Measurements from ENCODE around the gene MSH6.
"Not testable (repeated sequence)": the region's sequence is repeated elsewhere in the genome, so short reads cannot be mapped to it uniquely, and the experiment has no call there.

DNA sequence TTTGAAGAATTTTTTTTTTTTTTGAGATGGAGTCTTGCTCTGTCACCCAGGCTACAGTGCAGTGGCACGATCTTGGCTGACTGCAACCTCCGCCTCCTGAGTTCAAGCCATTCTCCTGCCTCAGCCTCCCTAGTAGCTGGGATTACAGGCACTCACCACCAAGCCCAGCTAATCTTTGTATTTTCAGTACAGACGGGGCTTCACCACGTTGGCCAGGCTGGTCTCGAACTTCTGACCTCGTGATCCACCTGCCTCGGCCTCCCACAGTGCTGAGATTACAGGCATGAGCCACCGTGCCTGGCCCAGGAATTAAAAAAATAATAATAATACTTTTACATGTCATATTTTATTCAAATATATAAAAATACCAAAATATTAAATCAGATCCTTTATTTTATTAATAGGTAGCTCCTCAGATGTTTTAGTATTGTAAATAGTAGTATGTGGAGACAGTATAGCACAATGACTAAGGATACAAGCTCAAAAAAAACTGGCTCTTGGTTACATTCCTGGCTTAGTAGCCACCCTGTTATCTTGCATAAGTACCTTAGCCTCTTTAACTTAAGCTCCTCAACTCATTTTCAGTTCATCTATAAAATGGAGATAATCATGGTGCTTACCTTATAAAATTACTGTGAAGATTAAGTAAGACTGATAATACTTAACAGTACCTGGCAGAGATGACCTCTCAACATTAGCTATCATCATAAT is 70.3 kb downstream of the MSH6 start:
- TF ChIP-seq, protein P1, sequence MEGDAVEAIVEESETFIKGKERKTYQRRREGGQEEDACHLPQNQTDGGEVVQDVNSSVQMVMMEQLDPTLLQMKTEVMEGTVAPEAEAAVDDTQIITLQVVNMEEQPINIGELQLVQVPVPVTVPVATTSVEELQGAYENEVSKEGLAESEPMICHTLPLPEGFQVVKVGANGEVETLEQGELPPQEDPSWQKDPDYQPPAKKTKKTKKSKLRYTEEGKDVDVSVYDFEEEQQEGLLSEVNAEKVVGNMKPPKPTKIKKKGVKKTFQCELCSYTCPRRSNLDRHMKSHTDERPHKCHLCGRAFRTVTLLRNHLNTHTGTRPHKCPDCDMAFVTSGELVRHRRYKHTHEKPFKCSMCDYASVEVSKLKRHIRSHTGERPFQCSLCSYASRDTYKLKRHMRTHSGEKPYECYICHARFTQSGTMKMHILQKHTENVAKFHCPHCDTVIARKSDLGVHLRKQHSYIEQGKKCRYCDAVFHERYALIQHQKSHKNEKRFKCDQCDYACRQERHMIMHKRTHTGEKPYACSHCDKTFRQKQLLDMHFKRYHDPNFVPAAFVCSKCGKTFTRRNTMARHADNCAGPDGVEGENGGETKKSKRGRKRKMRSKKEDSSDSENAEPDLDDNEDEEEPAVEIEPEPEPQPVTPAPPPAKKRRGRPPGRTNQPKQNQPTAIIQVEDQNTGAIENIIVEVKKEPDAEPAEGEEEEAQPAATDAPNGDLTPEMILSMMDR (IDR thresholded peaks at IDR 0.05), result not testable (repeated sequence)
- TF ChIP-seq KAT7 (CRISPR knock-in tag; IDR thresholded peaks at IDR 0.05; ENCODE audit: borderline replicate concordance), result not testable (repeated sequence)
